Testis (tissue), 3 donors: ENCODE measurements around the gene LANCL2. TPM values are rescaled to one million over a fixed set of nuclear protein-coding genes. Genes with fewer than 3 reads are reported as not detected.
"Not testable (repeated sequence)": the region's sequence is repeated elsewhere in the genome, so short reads cannot be mapped to it uniquely, and the experiment has no call there.

ENCODE experiments used
- DNase-seq: peaks from one replicate; pipeline ENCODE4 v3.0.0-alpha.2; 2019
- H3K27ac ChIP-seq, 2 donors: fragments of 200-600 bp; sonication (generic); one replicate each; pipeline ENCODE4 v1.5.1; 2019
- H3K27me3 ChIP-seq: fragments of 200-600 bp; sonication (generic); one replicate; pipeline ENCODE4 v1.5.1; 2019
- H3K36me3 ChIP-seq: fragments of 200-600 bp; sonication (generic); one replicate; pipeline ENCODE4 v1.5.1; 2017; ENCODE audit warnings: low read depth; ENCODE audit errors: missing control alignments
- H3K4me1 ChIP-seq: fragments of 200-600 bp; sonication (generic); one replicate; pipeline ENCODE4 v1.5.1; 2019
- H3K4me3 ChIP-seq, 2 donors: fragments of 200-600 bp; sonication (generic); one replicate each; pipeline ENCODE4 v1.5.1; 2017 to 2019
- H3K9me3 ChIP-seq: fragments of 200-600 bp; sonication (generic); one replicate; pipeline ENCODE4 v1.5.1; 2017
- CTCF ChIP-seq, 3 experiments: fragments of 450-650 bp in 2 of 3; fragments of 200-600 bp in 1 of 3; sonication (generic) in 1 of 3; IDR thresholded peaks; one replicate each; pipeline ENCODE4 v1.5.1; 2016 to 2019; ENCODE audit warnings: antibody characterized with exemption in 3 of 3, mild to moderate bottlenecking in 2 of 3, moderate library complexity in 1 of 3
- POLR2A ChIP-seq: fragments of 450-650 bp; IDR thresholded peaks from one replicate; pipeline ENCODE4 v1.6.1; 2017; ENCODE audit warnings: antibody characterized with exemption, mild to moderate bottlenecking, moderate library complexity
- WGBS, 2 donors: methylation state at CpG; one replicate each; pipeline ENCODE4 v1.1.5; 2018; 5-methylcytosine and 5-hydroxymethylcytosine counted together
- intact Hi-C: fragments of 100-400 bp; cut with DNase I; formaldehyde crosslinking; loops from one replicate; pipeline ENCODE4 v1.15.1; 2023; ENCODE audit warnings: low total_unique reads
- polyA plus RNA-seq: library from polyadenylated mRNA; stranded (reverse); fragments of 350-450 nt; fragmentation: Illumina TruSeq; extraction: RNeasy Lipid Tissue Mini Kit (QIAGEN cat#74804); gene quantifications from one replicate; pipeline ENCODE4 v1.2.3, GENCODE V29; 2014; ENCODE audit warnings: low read depth, low replicate concordance; ENCODE audit not compliant: insufficient read depth
- total RNA-seq, 2 donors: library from RNA; depleted of rRNA; stranded (reverse); fragments of >200 nt; gene quantifications; one replicate each; pipeline ENCODE4 v1.2.3, GENCODE V29; 2016

LANCL2 gene
- total and polyA plus RNA-seq, 3 donors from 2014 or later = 49.0 to 59.7 (median 50.5) TPM

- no peaks in the 10 kb centered on the region for H3K27me3 ChIP-seq
- TF ChIP-seq POLR2A (no peak), CTCF (IDR thresholded peaks at IDR 0.05) (no peak)
- no peak for DNase-seq
- no peak overlapping the region for H3K27ac ChIP-seq
- H3K36me3 ChIP-seq = no peaks in the 10 kb centered on the region
- 86 to 89% methylated on average over 6 to 11 of the region's 11 CpGs for WGBS, 2 donors
- H3K9me3 ChIP-seq = no peaks in the 10 kb centered on the region
- H3K4me3 ChIP-seq = no peak overlapping the region
- no peaks in the 10 kb centered on the region for H3K4me1 ChIP-seq
- intact Hi-C loops = no loop called here
Observed at GRCh38 chr7:55396233-55396785, 31.2 kb downstream of the LANCL2 start.

DNA sequence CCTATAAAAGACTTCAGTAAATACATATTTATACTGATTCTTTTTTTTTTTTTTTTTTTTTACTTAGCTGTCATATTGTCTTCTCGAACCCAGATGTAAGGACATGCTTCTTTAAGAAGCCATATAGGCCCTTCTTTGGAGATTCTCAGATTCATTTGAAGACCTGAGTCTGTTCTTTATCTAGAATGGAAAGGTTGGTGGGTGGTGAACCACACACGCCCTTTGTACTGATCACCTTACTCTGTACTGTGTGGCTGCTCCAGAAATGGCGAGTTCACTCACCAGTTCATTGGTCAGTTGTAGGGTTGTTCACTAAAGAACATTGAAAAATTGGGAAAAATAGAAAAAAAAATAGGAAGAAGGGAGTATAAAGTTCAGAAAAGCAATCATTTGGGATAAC is 32.5 kb downstream of the LANCL2 start:
- Histone ChIP-seq H3K27me3 (no peaks in the 10 kb centered on the region), H3K9me3 (no peaks in the 10 kb centered on the region), H3K36me3 (no peaks in the 10 kb centered on the region), H3K4me1 (no peaks in the 10 kb centered on the region), H3K27ac (no peak overlapping the region), H3K4me3 (no peak overlapping the region)
- intact Hi-C loops = no loop called here
- TF ChIP-seq CTCF (IDR thresholded peaks at IDR 0.05) (no peak), POLR2A (no peak)
- DNase-seq = no peak
- WGBS, 2 donors = 86 to 98% methylated on average over 3 of the region's 3 CpGs

DNA sequence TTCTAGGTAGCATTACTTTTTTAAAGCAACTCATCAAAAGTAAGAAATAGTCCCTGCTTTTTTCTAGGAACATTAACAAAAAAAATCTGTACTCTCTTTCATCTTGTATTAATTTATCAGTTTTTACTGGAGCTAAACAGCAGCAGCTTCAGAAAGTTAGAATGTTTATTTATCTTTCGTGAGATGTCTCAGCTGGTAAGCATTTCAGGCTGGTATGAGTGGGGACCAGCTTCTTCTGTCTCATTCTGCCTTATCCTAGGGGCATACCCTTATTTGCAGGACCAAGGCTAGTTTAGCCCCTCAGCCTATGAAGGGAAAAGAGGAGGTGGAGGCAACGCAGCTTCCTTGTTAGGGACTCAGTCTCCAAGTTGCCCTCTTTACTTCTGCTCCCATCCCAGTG is 35.1 kb downstream of the LANCL2 start:
- no peaks in the 10 kb centered on the region for H3K9me3 ChIP-seq
- no peak overlapping the region for H3K27ac ChIP-seq
- no peaks in the 10 kb centered on the region for H3K36me3 ChIP-seq
- H3K4me3 ChIP-seq = no peak overlapping the region
- intact Hi-C loops = no loop called here
- H3K27me3 ChIP-seq = no peaks in the 10 kb centered on the region
- H3K4me1 ChIP-seq = no peaks in the 10 kb centered on the region
- no peak for DNase-seq
- TF ChIP-seq POLR2A (no peak), CTCF (IDR thresholded peaks at IDR 0.05) (no peak)
- 84 to 97% methylated on average over 2 of the region's 2 CpGs for WGBS, 2 donors

GRCh38 chr7:55402506-55402905 is 37.4 kb downstream of the LANCL2 start:
- H3K9me3 ChIP-seq, H3K27ac ChIP-seq, H3K27me3 ChIP-seq, H3K4me3 ChIP-seq, DNase-seq, H3K4me1 ChIP-seq, intact Hi-C loops, H3K36me3 ChIP-seq: not testable (repeated sequence)
- no CpG with 5 or more reads among the region's 35 CpGs for WGBS, 2 donors

DNA sequence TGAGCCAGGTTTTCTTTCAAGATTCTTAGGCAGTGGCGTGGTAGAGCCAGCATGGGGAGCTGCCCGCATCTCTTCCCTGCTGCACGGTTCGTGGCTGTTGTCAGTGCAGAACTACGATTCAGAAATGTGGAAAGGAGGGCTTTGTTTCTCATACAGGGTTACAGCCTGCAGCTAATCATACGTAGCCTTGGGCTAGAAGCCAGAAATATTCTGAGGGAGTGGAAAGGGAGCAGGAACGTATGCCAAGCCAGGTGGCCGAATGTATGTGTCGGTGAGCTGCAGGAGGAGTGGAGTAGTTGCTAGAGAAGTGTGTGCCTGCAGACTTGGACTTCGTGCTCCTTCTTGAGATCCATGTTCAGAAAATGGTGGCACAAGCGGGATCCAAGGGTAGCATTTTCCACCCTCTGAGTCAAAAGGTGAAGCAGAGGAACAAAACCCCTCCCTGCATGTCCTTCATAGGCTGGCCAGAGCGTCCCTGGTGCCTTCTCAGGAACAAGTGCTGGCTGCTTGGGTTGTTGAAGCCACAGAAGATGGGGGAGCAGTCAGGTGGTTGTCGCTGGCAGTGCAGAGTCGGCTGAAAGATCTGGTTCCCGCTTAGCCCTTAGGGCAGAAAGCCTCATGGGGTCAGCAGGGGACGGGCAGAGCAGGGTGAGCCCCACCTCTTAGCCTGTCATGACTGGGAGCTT is 40.9 kb downstream of the LANCL2 start:
- 48 to 74% methylated on average over 16 of the region's 16 CpGs for WGBS, 2 donors

More for the DNA sequence above, 40.9 kb downstream of the LANCL2 start:
- H3K4me1 ChIP-seq = peaks cover 7% of the 10 kb centered on the region
- H3K27me3 ChIP-seq = no peaks in the 10 kb centered on the region
- no peaks in the 10 kb centered on the region for H3K36me3 ChIP-seq
- TF ChIP-seq CTCF (IDR thresholded peaks at IDR 0.05) (no peak), POLR2A (no peak)
- peak; percentile 53 for DNase-seq
- H3K9me3 ChIP-seq = no peaks in the 10 kb centered on the region
- H3K4me3 ChIP-seq = no peak overlapping the region
- H3K27ac ChIP-seq = no peak overlapping the region
- intact Hi-C loops = no loop called here
